ENCODE results near the gene GPR25.
A peak's percentile ranks its signal among the peaks of the same experiment; 100 is the strongest.

The GPR25 gene, protein sequence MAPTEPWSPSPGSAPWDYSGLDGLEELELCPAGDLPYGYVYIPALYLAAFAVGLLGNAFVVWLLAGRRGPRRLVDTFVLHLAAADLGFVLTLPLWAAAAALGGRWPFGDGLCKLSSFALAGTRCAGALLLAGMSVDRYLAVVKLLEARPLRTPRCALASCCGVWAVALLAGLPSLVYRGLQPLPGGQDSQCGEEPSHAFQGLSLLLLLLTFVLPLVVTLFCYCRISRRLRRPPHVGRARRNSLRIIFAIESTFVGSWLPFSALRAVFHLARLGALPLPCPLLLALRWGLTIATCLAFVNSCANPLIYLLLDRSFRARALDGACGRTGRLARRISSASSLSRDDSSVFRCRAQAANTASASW

DNA sequence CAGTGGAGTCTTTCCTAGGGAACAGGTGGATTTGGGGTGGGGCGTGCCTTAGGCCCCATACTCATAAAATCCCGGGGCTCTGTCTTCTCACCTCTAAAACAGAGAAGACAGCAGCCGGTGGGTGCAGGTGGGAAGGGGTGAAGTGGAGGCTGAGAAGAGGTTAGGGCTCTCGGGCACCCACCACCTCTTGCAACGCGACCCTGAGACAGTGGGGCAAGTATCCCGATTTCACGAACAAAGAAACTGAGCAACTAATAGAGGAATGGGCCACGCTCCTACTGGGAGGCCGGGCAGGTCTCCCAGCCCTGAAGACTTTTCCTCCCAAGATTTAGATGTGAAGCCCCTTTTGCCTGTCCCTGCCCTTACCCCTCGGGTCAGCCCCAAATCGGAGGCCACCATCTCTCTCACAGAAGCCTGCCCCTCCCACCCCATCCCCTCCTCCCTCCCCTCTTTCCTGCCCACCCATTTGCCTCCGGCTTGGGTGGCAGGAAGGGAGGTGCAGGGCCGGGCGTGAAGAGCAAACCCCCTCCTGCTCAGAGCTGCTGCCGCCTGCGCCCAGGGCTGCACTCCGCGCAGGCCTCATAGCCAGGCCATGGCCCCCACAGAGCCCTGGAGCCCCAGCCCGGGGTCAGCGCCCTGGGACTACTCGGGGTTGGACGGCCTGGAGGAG lies at the start of gene GPR25:
TSS of gene GPR25 (plus strand) at position 536 of the 670 bp plus-strand sequence. CDS start at position 593, 57 bp downstream.
- TF ChIP-seq, protein P1, sequence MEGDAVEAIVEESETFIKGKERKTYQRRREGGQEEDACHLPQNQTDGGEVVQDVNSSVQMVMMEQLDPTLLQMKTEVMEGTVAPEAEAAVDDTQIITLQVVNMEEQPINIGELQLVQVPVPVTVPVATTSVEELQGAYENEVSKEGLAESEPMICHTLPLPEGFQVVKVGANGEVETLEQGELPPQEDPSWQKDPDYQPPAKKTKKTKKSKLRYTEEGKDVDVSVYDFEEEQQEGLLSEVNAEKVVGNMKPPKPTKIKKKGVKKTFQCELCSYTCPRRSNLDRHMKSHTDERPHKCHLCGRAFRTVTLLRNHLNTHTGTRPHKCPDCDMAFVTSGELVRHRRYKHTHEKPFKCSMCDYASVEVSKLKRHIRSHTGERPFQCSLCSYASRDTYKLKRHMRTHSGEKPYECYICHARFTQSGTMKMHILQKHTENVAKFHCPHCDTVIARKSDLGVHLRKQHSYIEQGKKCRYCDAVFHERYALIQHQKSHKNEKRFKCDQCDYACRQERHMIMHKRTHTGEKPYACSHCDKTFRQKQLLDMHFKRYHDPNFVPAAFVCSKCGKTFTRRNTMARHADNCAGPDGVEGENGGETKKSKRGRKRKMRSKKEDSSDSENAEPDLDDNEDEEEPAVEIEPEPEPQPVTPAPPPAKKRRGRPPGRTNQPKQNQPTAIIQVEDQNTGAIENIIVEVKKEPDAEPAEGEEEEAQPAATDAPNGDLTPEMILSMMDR (IDR thresholded peaks at IDR 0.05; ENCODE audit: borderline replicate concordance, control extremely low read depth, extremely low read depth, insufficient read depth, missing control alignments) = no peak
- in situ Hi-C loops (cut with MboI; ENCODE audit: low sequenced_read_pairs, unreplicated experiment) = no loop called here
- no peak for DNase-seq (ENCODE audit: low spot score)

DNA sequence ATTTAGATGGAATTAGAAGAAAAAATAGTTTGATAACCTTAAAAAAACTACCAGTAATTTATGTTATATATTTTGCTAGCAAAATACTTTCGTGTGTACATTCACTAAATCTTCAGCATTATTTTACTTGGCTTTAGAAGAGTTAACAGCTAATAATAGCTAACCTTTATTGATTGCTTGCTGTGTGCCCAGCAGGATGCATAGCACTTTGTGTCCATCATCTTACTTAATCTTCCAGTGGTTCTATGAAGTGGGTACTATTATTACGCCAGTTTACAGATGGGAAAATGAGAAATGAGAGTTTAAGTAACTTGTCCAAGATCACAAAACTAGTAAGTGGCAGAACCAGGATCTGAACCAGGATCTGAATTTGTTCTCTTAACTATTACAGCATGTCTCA lies 41.7 kb upstream of the GPR25 start:
- TF ChIP-seq, protein P1 (IDR thresholded peaks at IDR 0.05; ENCODE audit: borderline replicate concordance, control extremely low read depth, extremely low read depth, insufficient read depth, missing control alignments) = no peak
- no peak for DNase-seq (ENCODE audit: low spot score)
- in situ Hi-C loops (cut with MboI; ENCODE audit: low sequenced_read_pairs, unreplicated experiment) = no loop called here

DNA sequence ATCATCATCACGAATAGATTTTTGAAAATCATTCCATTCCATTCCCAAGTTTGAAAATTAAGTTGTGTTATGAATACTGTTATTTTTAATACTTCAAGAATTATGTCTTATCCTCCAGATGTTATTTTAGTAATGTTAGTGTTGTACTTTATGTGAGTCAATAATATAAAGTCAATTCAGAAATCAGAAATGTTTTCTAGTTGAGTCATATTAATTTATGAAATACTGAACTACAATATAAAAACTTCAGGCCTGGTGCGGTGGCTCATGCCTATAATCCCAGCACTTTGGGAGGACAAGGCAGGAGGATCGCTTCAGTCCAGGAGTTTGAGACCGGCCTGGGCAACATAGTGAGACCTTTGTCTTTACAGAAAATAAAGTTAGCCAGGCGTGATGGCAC lies 38.4 kb upstream of the GPR25 start:
- TF ChIP-seq, protein P1 (IDR thresholded peaks at IDR 0.05; ENCODE audit: borderline replicate concordance, control extremely low read depth, extremely low read depth, insufficient read depth, missing control alignments) = no peak
- in situ Hi-C loops (cut with MboI; ENCODE audit: low sequenced_read_pairs, unreplicated experiment) = no loop called here
- no peak for DNase-seq (ENCODE audit: low spot score)

DNA sequence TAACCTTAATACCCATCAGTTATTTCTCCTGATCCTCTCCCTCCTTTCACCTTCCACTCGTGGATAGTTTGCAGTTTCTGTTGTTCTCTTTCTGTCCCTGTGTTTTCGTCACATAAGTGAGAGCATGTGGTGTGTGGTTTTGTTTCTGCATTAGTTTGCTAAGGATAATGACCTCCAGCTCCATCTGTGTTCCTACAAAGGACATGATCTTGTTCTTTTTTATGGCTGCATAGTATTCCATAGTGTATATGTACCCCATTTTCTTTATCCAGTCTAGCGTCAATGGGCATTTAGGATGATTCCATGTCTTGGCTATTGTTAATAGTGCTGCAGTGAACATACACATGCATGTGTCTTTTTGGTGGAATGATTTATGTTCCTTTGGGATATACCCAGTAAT lies 36.6 kb upstream of the GPR25 start:
- TF ChIP-seq, protein P1 (IDR thresholded peaks at IDR 0.05; ENCODE audit: borderline replicate concordance, control extremely low read depth, extremely low read depth, insufficient read depth, missing control alignments) = no peak
- in situ Hi-C loops (cut with MboI; ENCODE audit: low sequenced_read_pairs, unreplicated experiment) = no loop called here
- no peak for DNase-seq (ENCODE audit: low spot score)

DNA sequence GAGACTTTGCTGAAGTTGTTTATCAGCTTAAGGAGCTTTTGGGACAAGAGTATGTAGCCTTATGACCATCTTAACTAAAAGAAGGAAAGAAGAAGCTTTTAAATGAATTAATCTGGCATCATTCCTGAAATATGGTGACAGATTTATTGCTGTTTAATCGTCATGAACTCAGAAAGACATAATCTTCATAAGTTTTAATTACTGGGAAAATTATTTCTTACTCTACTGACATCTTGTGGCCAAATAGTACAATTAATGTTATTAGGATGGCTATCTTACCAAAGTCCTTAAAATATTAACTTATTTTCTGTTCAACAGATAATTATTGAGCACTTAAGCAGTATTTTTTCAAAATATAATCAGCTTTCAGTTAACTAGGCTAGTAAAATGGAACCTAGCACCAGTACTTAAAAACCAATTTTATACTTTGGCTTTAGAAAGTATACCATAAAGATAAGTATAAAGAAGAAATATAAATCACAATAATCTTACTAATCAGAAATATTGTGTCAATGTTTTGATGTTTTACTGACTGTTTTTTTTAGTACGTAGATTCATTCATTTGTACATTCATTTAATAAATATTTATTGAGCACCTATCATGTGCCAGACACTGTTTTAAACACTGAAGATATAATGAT lies 34.7 kb upstream of the GPR25 start:
- peak; percentile 15 for DNase-seq (ENCODE audit: low spot score)
- TF ChIP-seq, protein P1 (IDR thresholded peaks at IDR 0.05; ENCODE audit: borderline replicate concordance, control extremely low read depth, extremely low read depth, insufficient read depth, missing control alignments) = peak; percentile 5
- in situ Hi-C loops (cut with MboI; ENCODE audit: low sequenced_read_pairs, unreplicated experiment) = no loop called here

DNA sequence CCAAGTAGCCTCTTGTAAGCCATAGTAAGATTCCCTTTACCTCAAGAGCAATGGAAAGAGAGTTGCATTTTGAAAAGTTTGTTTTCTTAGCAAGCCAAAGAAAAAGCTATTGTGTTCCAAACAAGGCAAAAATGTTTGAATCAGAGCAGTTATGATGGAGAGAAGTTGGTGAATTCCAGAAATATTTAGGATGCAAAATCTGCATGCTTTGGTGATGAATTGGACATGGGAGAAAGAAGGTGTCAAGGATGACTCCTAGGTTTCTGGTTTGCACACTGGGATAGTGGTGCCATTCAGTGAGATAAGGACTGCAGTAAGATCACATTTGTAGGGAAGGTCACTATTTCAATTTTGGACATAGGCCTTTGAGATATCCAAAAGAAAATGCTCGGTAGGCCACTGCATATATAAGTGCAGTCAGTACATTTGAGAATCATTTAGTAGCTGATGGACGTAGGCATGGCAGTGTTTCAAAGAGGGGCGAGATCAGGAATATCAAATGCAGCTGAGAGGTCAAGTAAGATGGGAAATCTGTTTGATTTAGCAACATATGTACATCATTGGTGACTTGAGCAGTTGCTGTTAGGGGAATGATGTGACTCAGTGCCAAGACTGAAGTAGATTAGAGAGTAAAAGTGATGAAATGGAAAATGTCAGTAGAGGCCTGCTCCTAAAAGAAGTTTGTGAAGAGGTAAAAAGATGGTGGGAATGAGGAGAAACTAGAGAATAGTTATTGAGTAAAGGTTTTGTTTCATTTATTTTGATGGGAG lies 33.9 kb upstream of the GPR25 start:
- DNase-seq (ENCODE audit: low spot score) = no peak
- TF ChIP-seq, protein P1 (IDR thresholded peaks at IDR 0.05; ENCODE audit: borderline replicate concordance, control extremely low read depth, extremely low read depth, insufficient read depth, missing control alignments) = no peak
- in situ Hi-C loops (cut with MboI; ENCODE audit: low sequenced_read_pairs, unreplicated experiment) = no loop called here

Measured in GM13976 (cell line).